Cardiac septum (tissue), 1 donor: ENCODE data around the gene PCDHA9. TPM values are rescaled to one million over a fixed set of nuclear protein-coding genes. Genes with fewer than 3 reads are reported as not detected.
A peak's percentile ranks its signal among the peaks of the same experiment; 100 is the strongest.
"Not testable (repeated sequence)": the region's sequence is repeated elsewhere in the genome, so short reads cannot be mapped to it uniquely, and the experiment has no call there.

Source experiments
- DNase-seq: peaks from one replicate; pipeline ENCODE4 v3.0.0-alpha.2; 2020; ENCODE audit warnings: low spot score
- intact Hi-C: fragments of 100-400 bp; cut with DNase I; formaldehyde crosslinking; loops from one replicate; pipeline ENCODE4 v1.14.0; 2022
- long read RNA-seq: library from polyadenylated mRNA; unstranded; transcript quantifications from one replicate; pipeline ENCODE4 v2.0.0, GENCODE V29; 2021
- total RNA-seq: library from RNA; stranded (reverse); fragmentation: NEBNext Ultra II Directional; extraction: Animal tissue kit (Norgen Biotek cat#: 25700); gene quantifications from one replicate; pipeline ENCODE4 v1.2.1, GENCODE V29; 2021
- donor health status: DM: no; HTN: no; CAD: no.

PCDHA9 gene, protein sequence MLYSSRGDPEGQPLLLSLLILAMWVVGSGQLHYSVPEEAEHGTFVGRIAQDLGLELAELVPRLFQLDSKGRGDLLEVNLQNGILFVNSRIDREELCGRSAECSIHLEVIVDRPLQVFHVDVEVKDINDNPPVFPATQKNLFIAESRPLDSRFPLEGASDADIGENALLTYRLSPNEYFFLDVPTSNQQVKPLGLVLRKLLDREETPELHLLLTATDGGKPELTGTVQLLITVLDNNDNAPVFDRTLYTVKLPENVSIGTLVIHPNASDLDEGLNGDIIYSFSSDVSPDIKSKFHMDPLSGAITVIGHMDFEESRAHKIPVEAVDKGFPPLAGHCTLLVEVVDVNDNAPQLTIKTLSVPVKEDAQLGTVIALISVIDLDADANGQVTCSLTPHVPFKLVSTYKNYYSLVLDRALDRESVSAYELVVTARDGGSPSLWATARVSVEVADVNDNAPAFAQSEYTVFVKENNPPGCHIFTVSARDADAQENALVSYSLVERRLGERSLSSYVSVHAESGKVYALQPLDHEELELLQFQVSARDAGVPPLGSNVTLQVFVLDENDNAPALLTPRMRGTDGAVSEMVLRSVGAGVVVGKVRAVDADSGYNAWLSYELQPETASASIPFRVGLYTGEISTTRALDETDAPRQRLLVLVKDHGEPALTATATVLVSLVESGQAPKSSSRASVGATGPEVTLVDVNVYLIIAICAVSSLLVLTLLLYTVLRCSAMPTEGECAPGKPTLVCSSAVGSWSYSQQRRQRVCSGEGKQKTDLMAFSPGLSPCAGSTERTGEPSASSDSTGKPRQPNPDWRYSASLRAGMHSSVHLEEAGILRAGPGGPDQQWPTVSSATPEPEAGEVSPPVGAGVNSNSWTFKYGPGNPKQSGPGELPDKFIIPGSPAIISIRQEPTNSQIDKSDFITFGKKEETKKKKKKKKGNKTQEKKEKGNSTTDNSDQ
- total RNA-seq: 0.03 TPM
- long read RNA-seq: 0 reads

GRCh38 chr5:140848139-140849102 is at the start of gene PCDHA9:
Gene PCDHA9 (plus strand): TSS chr5:140848382. CDS start chr5:140848496, 114 bp downstream.
- peak; percentile 59 for DNase-seq
- intact Hi-C loops: not testable (repeated sequence)

- intact Hi-C loops: no loop called here
Measured at GRCh38 chr5:140800816-140801493, 47.2 kb upstream of the PCDHA9 start, which contains the start of gene PCDHA3. Gene PCDHA3 (plus strand): TSS chr5:140801057.

GRCh38 chr5:140801494-140801841 is 46.7 kb upstream of the PCDHA9 start:
- intact Hi-C loops: no loop called here
- no peak for DNase-seq

More at GRCh38 chr5:140800816-140801493, 47.2 kb upstream of the PCDHA9 start, which contains the start of gene PCDHA3:
- no peak for DNase-seq

DNA sequence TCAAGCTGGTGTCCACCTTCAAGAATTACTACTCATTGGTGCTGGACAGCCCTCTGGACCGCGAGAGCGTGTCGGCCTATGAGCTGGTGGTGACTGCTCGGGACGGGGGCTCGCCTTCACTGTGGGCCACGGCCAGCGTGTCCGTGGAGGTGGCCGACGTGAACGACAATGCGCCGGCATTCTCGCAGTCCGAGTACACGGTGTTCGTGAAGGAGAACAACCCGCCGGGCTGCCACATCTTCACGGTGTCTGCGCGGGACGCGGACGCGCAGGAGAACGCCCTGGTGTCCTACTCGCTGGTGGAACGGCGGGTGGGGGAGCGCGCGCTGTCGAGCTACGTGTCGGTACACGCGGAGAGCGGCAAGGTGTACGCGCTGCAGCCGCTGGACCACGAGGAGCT is 45.8 kb upstream of the PCDHA9 start:
- DNase-seq, intact Hi-C loops: not testable (repeated sequence)

GRCh38 chr5:140802781-140803271 is 45.4 kb upstream of the PCDHA9 start:
- intact Hi-C loops: no loop called here
- DNase-seq: no peak

DNA sequence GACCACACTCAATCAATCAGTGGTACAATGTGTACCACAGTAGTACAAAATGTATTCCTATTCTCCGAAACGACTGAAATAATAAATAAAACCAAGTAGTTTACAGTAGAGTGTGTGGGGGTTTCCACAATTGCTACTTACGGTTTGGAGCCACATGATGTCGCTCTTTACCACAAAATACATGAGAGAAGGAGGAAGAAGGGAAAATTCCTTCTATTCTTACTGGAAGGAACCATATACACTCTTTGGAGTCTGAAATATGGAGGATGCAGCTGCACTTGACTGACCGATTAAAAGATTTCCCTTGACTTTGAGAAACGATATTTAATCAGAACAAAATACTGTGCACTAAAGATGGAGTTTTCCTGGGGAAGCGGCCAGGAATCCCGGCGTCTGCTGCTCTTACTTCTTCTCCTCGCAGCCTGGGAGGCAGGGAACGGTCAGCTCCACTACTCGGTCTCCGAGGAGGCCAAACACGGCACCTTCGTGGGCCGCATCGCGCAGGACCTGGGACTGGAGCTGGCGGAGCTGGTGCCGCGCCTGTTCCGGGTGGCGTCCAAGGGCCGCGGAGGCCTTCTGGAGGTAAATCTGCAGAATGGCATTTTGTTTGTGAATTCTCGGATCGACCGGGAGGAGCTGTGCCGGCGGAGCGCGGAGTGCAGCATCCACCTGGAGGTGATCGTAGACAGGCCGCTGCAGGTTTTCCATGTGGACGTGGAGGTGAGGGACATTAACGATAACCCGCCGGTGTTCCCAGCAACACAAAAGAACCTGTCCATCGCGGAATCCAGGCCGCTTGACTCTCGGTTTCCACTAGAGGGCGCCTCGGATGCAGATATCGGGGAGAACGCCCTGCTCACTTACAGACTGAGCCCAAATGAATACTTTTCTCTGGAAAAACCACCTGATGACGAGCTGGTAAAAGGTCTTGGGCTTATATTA is 41.1 kb upstream of the PCDHA9 start, which contains the start of gene PCDHA4:
Gene PCDHA4 (plus strand): TSS at position 235 of the 942 bp plus-strand sequence.
- DNase-seq: no peak
- intact Hi-C loops: no loop called here

- DNase-seq, intact Hi-C loops: not testable (repeated sequence)
Measured at GRCh38 chr5:140808241-140808888, 39.8 kb upstream of the PCDHA9 start.

GRCh38 chr5:140808889-140809291 is 39.3 kb upstream of the PCDHA9 start:
- intact Hi-C loops: no loop called here
- no peak for DNase-seq

DNA sequence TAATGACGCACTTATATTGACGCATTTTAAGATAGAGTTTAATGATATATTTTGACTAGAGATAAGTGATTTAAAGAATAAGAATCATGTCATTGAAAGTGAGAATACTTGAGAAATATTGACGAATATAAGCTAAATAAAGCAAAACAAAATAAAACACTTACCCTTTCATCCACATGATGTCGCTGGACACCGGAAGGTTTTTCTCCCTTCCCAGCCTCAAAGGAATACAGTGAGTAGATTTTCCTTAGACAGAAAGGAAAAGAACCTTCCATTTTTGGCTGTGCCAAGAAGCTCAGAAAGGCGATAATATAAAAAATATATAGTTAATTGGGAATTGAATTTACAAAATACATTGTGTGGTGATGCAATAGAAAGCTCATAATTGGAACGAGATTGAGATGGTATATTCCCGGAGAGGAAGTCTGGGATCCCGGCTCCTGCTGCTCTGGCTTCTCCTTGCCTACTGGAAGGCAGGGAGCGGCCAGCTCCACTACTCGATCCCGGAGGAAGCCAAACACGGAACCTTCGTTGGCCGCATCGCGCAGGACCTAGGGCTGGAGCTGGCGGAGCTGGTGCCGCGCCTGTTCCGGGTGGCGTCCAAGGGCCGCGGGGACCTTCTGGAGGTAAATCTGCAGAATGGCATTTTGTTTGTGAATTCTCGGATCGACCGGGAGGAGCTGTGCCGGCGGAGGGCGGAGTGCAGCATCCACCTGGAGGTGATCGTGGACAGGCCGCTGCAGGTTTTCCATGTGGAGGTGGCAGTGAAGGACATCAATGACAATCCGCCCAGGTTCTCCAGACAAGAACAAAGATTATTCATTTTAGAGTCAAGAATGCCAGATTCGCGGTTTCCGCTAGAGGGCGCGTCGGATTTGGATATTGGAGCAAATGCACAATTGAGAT is 26.6 kb upstream of the PCDHA9 start, which contains the start of gene PCDHA5:
Gene PCDHA5 (plus strand): TSS at position 239 of the 906 bp plus-strand sequence.
- no peak for DNase-seq

DNA sequence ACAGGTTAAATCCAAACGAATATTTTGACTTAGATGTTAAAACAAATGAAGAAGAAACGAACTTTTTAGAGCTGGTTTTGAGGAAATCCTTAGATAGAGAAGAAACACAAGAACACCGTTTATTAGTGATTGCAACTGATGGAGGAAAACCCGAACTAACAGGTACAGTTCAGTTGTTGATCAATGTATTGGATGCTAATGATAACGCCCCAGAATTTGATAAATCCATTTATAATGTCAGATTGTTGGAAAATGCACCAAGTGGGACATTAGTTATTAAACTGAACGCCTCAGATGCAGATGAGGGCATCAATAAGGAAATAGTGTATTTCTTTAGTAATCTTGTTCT is 25.9 kb upstream of the PCDHA9 start:
- DNase-seq: no peak
- intact Hi-C loops: no loop called here

More for the DNA sequence above, 26.6 kb upstream of the PCDHA9 start, which contains the start of gene PCDHA5:
- intact Hi-C loops: no loop called here

DNA sequence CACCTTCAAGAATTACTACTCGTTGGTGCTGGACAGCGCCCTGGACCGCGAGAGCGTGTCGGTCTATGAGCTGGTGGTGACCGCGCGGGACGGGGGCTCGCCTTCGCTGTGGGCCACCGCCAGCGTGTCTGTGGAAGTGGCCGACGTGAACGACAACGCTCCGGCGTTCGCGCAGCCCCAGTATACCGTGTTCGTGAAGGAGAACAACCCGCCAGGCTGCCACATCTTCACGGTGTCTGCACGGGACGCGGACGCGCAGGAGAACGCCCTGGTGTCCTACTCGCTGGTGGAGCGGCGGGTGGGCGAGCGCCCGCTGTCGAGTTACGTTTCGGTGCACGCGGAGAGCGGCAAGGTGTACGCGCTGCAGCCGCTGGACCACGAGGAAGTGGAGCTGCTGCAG is 25.2 kb upstream of the PCDHA9 start:
- DNase-seq, intact Hi-C loops: not testable (repeated sequence)

DNA sequence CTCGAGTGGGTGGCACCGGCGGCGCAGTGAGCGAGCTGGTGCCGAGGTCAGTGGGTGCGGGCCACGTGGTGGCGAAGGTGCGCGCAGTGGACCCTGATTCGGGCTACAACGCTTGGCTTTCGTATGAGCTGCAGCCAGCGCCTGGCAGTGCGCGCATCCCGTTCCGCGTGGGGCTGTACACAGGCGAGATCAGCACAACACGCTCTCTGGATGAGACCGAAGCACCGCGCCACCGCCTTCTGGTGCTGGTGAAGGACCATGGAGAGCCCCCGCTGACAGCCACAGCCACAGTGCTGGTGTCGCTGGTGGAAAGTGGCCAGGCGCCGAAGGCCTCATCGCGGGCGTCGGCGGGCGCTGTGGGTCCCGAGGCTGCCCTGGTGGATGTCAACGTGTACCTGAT is 24.7 kb upstream of the PCDHA9 start:
- DNase-seq: no peak

DNA sequence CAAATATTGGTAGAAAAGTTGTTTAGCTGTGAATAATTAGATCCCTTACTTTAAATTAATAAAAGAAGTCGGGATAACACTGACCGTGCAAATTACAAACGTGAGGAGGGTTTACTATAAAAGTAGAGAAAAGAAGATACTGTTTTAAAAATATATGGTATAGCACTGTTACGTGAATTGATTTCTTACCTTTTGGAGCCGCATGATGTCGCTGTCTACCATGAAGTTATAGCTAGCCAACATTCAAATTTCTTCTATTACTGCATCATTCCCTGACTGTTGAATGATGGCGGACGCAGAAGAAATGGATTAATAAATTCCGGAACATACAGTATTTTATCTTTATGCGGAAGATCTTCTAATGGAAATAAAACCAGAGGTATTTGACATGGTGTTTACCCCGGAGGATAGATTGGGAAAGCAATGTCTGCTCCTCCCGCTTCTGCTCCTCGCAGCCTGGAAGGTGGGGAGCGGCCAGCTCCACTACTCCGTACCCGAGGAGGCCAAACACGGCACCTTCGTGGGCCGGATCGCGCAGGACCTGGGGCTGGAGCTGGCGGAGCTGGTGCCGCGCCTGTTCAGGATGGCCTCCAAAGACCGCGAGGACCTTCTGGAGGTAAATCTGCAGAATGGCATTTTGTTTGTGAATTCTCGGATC is 20.3 kb upstream of the PCDHA9 start, which contains the start of gene PCDHA6:
Gene PCDHA6 (plus strand): TSS at position 257 of the 658 bp plus-strand sequence. CDS start 132 bp downstream, at position 389.
- no peak for DNase-seq
- intact Hi-C loops: no loop called here

More for the DNA sequence above, 24.7 kb upstream of the PCDHA9 start:
- intact Hi-C loops: no loop called here

DNA sequence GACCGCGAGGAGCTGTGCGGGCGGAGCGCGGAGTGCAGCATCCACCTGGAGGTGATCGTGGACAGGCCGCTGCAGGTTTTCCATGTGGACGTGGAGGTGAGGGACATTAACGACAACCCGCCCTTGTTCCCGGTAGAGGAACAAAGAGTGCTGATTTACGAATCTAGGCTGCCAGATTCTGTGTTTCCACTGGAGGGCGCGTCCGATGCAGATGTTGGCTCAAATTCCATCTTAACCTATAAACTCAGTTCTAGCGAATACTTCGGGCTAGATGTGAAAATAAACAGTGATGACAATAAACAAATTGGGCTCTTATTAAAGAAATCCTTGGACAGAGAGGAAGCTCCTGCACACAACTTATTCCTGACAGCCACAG is 19.8 kb upstream of the PCDHA9 start:
- intact Hi-C loops: no loop called here
- DNase-seq: no peak
